Midbrain (tissue), 1 donor: Measurements from ENCODE around the gene FCGR3A.
A peak's percentile ranks its signal among the peaks of the same experiment; 100 is the strongest.
"Not testable (repeated sequence)": the region's sequence is repeated elsewhere in the genome, so short reads cannot be mapped to it uniquely, and the experiment has no call there.

ENCODE experiments used
- DNase-seq: peaks from one replicate; lab custom pipeline; 2025; lab: John Stamatoyannopoulos, UW

The FCGR3A gene

DNA sequence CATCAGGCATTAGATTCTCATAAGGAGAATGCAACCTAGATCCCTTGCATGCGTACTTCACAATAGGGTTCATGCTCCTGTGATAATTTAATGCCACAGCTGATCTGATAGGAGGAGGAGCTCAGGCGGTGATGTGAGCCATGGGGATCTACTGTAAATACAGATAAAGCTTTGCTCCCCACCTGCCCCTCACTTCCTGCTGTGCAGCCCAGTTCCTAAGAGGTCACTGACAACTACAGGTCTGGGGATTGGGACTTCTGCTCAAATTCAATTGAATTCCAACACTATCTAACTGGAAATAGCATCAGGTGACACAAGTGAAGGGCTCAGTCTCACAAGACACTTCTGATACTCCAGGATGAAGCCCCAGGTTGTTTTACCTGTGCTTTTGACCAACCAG, 7.4 kb upstream of the FCGR3A start:
- not testable (repeated sequence) for DNase-seq

DNA sequence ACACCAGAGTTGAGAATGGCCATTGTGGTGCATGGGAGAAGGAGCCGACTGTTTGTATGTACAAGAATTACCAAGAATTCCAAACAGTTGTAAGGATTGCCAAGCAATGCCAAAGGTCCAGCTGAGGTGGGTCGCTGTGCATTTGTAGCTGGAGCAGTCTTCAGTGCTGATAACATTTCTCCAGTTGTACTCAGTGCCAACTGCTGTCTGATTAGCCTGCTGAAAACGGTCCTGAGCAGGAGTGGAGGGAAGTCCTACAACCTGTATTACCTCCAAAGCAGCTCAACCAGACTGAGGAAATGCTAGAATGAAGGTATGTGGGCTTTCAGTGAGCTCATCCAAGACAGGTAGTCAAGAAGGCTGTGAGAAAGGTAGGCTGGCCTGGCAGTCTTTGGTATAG, 6.5 kb upstream of the FCGR3A start:
- not testable (repeated sequence) for DNase-seq

GRCh38 chr1:161554815-161555417, 5.3 kb upstream of the FCGR3A start:
- DNase-seq, result not testable (repeated sequence)

- DNase-seq, result not testable (repeated sequence)
Observed at GRCh38 chr1:161554340-161554739, 4.7 kb upstream of the FCGR3A start.

DNA sequence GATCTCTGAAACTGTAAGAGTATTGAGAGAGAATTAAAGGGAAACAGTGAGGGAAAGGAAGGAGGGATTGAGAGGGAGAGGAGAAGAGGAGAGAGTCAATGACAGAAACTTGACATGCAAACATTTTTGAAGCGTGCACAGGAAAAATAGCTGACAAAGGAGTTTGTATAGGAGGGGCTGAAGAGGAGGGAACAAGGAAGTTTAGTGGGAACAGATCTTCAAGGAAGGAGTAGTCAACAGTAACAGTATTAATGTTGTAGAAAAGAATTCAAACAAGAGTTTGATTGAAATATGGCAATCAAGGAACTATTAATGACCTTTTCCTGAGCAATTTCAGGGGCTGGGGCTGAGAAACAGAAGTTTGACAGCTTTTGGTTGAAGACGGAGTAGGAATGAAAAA, 4.0 kb upstream of the FCGR3A start:
- DNase-seq, result not testable (repeated sequence)

DNA sequence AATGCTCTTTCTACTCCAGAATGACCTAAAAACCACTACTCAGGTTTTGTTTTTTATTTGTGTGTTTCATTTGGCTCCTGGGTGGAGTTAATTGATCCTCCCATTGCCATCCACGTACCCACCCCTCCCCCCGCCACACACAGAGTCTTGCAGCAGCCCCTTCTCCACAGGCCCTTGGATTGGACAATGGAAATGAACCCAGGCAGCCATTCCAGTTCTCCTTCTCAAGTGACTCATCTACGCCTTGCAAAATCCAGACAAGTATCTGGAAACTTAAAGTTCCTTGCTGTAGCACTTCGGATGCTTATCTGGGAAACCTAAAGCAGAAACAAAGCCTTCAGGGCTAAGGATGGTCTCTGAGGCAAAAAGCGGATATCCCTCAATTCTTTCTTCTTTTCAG, 1.3 kb upstream of the FCGR3A start:
- not testable (repeated sequence) for DNase-seq

GRCh38 chr1:161548749-161549406, 740 bp downstream of the FCGR3A start:
- not testable (repeated sequence) for DNase-seq

- not testable (repeated sequence) for DNase-seq
Observed at GRCh38 chr1:161547995-161548741, 1.4 kb downstream of the FCGR3A start.

DNA sequence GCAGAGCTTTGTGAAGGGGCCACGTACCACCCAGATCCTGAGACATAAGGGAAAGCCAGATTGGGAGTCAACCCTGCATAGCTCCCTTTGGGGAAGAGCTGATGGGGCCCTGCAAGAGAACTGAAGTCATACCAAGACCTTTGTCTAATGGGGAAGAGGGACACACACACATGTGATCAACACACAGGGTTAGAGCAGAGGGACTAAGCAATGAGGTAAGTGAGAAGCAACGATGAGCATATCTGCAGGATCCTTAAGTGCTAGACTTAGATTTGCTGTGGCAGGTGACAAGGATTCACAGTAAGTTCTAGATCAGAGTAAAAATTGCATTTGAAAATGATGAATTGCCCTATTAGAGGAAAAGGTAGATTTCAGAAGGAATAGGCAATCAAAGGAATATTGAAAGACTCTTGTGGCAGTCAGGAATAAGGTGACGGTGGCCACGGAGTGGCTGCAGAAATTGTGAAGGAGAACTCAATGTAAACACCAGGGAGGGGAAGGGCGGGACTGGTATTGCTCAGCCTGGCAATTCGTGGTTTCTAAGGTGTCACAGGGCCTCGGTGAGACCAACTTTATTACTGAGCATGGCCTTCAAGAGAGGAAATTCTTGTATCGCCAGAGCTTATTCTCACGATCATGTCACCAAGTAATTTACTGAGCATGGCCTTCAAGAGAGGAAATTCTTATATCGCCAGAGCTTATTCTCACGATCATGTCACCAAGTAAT, 4.5 kb downstream of the FCGR3A start:
- not testable (repeated sequence) for DNase-seq

DNA sequence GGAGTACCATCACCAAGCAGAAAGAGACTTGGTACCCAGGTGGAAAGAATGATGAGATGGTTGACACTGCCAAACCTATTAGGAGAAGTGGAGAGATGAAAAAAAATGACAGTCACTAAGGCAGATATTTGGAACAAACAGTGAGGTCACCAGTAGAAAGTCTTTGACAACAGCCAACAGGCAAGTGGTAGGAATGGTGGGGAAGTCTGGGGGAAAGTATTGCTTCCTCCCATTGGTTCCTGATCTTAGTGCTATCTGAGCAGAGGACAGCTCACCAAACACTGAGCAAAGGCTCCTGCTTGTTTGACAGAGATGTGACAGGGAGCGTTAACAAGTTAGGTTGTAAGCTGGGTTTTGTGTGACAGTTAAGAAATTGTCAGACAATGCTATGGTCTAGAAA, 6.5 kb downstream of the FCGR3A start:
- DNase-seq, result not testable (repeated sequence)

- not testable (repeated sequence) for DNase-seq
Observed at GRCh38 chr1:161542091-161542559, 7.5 kb downstream of the FCGR3A start.

DNA sequence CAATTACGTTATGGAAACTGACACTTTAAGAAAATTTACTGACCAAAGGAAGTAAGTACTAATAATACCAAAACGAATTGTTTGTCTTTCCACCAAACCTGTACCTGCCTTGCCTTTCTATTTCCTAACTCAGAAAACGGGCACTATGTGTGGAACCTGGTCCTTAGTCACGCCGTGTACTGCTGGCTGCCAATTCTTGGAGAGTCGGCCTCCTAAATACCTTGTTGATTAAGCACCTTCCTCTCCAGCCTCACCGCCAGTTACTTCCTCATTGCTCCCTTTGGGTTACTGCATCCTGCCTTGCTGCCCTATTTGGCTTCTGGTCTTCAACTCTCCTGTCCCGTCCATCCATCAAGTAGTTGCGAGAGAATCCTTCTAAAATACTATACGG, 9.1 kb downstream of the FCGR3A start:
- not testable (repeated sequence) for DNase-seq

DNA sequence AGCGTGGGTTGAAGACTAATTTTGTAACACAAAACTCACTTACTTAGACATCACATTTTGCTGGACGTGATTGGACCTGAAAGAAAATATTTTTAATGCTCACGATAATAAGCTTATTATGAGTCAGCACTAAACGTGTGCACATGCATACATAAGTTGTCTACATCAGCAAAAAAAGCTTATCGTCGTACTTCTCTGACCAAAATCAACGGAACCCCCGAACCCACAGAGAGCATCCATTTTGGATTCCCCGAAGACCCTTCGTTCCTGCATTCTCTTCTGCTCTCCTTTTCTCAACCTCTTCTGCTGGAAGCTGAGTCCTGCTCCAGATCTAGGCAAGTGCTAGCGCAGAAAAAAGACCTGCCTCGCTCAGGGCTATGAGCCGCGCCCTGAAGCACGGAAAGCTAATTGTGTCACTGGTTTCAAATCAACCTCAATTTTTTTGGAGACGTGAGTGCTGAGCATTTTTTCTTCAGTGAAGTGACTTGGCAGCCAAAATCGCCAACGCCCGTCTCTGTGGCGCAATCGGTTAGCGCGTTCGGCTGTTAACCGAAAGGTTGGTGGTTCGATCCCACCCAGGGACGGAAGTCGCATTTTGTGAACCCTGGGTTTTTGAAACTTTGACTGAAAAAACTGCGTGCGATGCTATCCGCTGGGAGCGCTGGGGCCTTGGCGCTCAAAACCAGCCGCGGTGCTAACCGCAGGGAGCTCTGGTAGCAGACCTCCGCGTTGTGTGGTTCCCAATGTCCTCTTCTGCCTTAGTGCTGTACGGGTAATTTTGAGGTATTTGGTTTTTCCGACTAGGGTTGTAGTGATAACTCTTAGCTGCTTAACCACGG, 9.7 kb downstream of the FCGR3A start:
- DNase-seq, result peak; percentile 80

- DNase-seq, result not testable (repeated sequence)
Observed at GRCh38 chr1:161538925-161539479, 10.6 kb downstream of the FCGR3A start.

GRCh38 chr1:161537068-161537669, 12.4 kb downstream of the FCGR3A start:
- DNase-seq, result not testable (repeated sequence)

- peak; percentile 81 for DNase-seq
Observed at GRCh38 chr1:161532644-161533567, 16.7 kb downstream of the FCGR3A start.

GRCh38 chr1:161531986-161532643, 17.5 kb downstream of the FCGR3A start:
- DNase-seq, result peak; percentile 36

DNA sequence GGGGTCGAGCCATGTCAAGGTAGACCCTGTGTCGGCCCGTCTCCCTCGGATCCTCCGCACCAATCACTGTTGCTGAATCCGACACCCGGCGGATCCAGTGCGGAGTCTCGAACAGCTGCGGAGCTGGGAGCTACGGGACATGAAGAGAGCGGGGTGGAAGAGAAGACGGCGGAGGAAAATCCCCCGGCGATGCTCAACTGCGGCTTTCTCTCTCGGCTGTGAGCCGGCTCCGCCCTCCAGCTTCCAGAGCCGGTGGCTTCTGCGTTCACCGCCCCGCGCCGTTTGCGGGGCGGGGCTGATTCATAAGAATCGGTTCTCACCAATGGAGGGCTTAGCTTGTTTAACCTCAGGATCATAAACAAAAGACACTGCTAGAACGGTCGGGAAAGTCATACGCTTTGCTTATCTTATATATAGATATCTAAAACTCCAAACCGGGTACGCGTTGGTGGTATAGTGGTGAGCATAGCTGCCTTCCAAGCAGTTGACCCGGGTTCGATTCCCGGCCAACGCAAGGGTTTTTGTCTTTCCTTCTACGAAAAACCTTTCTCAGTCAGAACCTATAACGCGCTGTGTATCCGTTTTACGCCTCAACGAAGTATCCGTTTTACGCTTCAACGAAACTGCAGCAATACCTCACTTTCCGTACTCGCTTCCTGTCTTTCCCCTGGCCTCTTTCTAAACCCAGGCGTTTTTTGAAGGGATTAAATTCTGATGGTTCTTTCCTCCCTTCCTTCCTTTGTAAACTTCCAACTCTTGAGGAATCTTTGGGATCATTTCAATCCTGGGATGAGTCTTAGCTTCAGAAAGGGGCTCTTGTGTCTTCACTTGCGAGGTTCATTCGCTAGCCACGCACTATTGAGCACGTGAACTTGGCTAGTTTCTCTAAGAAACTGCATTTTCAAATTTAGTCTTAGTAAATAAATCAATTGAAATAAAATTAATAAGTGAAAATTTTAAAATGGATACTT, 18.7 kb downstream of the FCGR3A start:
- peak; percentile 92 for DNase-seq
